ENCODE results near the gene WARS2.

WARS2 gene

GRCh38 chr1:119011706-119012105 lies 128.7 kb downstream of the WARS2 start:
- DNase-seq, result no peak

GRCh38 chr1:119011116-119011515 lies 129.3 kb downstream of the WARS2 start:
- DNase-seq, result no peak

- no peak for DNase-seq
These were observed 130.3 kb downstream of the WARS2 start for GRCh38 chr1:119010201-119010600.

GRCh38 chr1:119009312-119009655 lies 131.2 kb downstream of the WARS2 start:
- no peak for DNase-seq

GRCh38 chr1:119008483-119009311 lies 131.8 kb downstream of the WARS2 start:
- DNase-seq, result no peak

GRCh38 chr1:119007670-119008482 lies 132.6 kb downstream of the WARS2 start:
- no peak for DNase-seq

GRCh38 chr1:119007339-119007669 lies 133.1 kb downstream of the WARS2 start:
- no peak for DNase-seq

- DNase-seq, result no peak
These were observed 133.8 kb downstream of the WARS2 start for GRCh38 chr1:119006406-119007279.

- no peak for DNase-seq
These were observed 134.6 kb downstream of the WARS2 start for GRCh38 chr1:119005724-119006405.

- DNase-seq, result no peak
These were observed 135.7 kb downstream of the WARS2 start for GRCh38 chr1:119004781-119005180.

- no peak for DNase-seq
These were observed 136.3 kb downstream of the WARS2 start for GRCh38 chr1:119004129-119004527.

GRCh38 chr1:119003413-119004128 lies 136.9 kb downstream of the WARS2 start:
- no peak for DNase-seq

GRCh38 chr1:119002028-119002686 lies 138.3 kb downstream of the WARS2 start:
- peak in 1 of 2 experiments; percentile 1 for DNase-seq

GRCh38 chr1:119001181-119002027 lies 139.0 kb downstream of the WARS2 start:
- no peak for DNase-seq

GRCh38 chr1:119000371-119001180 lies 139.9 kb downstream of the WARS2 start:
- DNase-seq, result no peak

GRCh38 chr1:118999348-119000071 lies 140.9 kb downstream of the WARS2 start:
- no peak for DNase-seq

GRCh38 chr1:118998171-118998570 lies 142.3 kb downstream of the WARS2 start:
- DNase-seq, result no peak

- no peak for DNase-seq
These were observed 143.2 kb downstream of the WARS2 start for GRCh38 chr1:118997225-118997624.

Measured in SW 1271 (cell line).